ENCODE results near the gene IL13. TPM values are rescaled to one million over a fixed set of nuclear protein-coding genes. Genes with fewer than 3 reads are reported as not detected.

The IL13 gene
- total RNA-seq, 1 experiment from 2014 or later, result not detected

- H3K4me3 Mint-ChIP-seq, result no peak overlapping the region
- ATAC-seq (no peak), DNase-seq (ENCODE audit: low spot score) (no peak)
- H3K27me3 Mint-ChIP-seq (ENCODE audit: low read depth), result peaks cover 42% of the 10 kb centered on the region
- CTCF ChIA-PET, result interaction anchor here (0.8 to 1.6 kb wide), 3 partner anchors 19 to 165 kb away, joined by 3 to 4 read pairs (median 3); partner anchors contain the start of gene KIF3A
- H3K27ac Mint-ChIP-seq, result no peak overlapping the region
- POLR2A ChIA-PET, result no interaction called here
- H3K36me3 Mint-ChIP-seq, result no peaks in the 10 kb centered on the region
- H3K4me1 Mint-ChIP-seq, result peaks cover 12% of the 10 kb centered on the region
- no peaks in the 10 kb centered on the region for H3K9me3 Mint-ChIP-seq
- TF ChIP-seq ZNF138 (CRISPR knock-in tag; conservative IDR thresholded peaks at IDR 0.05) (no peak), GABPB1 (CRISPR knock-in tag; IDR thresholded peaks at IDR 0.05) (peak; percentile 65)
These were observed 669 bp downstream of the IL13 start for GRCh38 chr5:132658381-132659302.

- Mint-ChIP-seq H3K9me3 (no peaks in the 10 kb centered on the region), H3K4me1 (peaks cover 11% of the 10 kb centered on the region), H3K4me3 (no peak overlapping the region), H3K27ac (no peak overlapping the region), H3K27me3 (ENCODE audit: low read depth) (peaks cover 30% of the 10 kb centered on the region), H3K36me3 (no peaks in the 10 kb centered on the region)
- CTCF ChIA-PET, result interaction anchor here (1.0 kb wide), 1 partner anchor 160 kb away, joined by 3 read pairs; no protein-coding TSS in a partner anchor
- DNase-seq (ENCODE audit: low spot score), result no peak
- ATAC-seq, result no peak
- TF ChIP-seq, protein P1, sequence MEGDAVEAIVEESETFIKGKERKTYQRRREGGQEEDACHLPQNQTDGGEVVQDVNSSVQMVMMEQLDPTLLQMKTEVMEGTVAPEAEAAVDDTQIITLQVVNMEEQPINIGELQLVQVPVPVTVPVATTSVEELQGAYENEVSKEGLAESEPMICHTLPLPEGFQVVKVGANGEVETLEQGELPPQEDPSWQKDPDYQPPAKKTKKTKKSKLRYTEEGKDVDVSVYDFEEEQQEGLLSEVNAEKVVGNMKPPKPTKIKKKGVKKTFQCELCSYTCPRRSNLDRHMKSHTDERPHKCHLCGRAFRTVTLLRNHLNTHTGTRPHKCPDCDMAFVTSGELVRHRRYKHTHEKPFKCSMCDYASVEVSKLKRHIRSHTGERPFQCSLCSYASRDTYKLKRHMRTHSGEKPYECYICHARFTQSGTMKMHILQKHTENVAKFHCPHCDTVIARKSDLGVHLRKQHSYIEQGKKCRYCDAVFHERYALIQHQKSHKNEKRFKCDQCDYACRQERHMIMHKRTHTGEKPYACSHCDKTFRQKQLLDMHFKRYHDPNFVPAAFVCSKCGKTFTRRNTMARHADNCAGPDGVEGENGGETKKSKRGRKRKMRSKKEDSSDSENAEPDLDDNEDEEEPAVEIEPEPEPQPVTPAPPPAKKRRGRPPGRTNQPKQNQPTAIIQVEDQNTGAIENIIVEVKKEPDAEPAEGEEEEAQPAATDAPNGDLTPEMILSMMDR (IDR thresholded peaks at IDR 0.05), result no peak
- TF ChIP-seq, protein P2, sequence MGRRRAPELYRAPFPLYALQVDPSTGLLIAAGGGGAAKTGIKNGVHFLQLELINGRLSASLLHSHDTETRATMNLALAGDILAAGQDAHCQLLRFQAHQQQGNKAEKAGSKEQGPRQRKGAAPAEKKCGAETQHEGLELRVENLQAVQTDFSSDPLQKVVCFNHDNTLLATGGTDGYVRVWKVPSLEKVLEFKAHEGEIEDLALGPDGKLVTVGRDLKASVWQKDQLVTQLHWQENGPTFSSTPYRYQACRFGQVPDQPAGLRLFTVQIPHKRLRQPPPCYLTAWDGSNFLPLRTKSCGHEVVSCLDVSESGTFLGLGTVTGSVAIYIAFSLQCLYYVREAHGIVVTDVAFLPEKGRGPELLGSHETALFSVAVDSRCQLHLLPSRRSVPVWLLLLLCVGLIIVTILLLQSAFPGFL (CRISPR knock-in tag; IDR thresholded peaks at IDR 0.05; ENCODE audit: borderline replicate concordance), result no peak
- TF ChIP-seq NR3C1 (CRISPR knock-in tag; conservative IDR thresholded peaks at IDR 0.05; ENCODE audit: low read depth) (no peak), IRF2 (CRISPR knock-in tag; IDR thresholded peaks at IDR 0.05; ENCODE audit: borderline replicate concordance, low read depth) (no peak), MXD4 (CRISPR knock-in tag; IDR thresholded peaks at IDR 0.05; ENCODE audit: borderline replicate concordance) (no peak), NR1H2 (CRISPR knock-in tag; IDR thresholded peaks at IDR 0.05) (no peak), TP53 (CRISPR knock-in tag; IDR thresholded peaks at IDR 0.05) (no peak), GRHL2 (CRISPR knock-in tag; IDR thresholded peaks at IDR 0.05; ENCODE audit: insufficient replicate concordance, severe bottlenecking) (no peak), ZNF423 (CRISPR knock-in tag; IDR thresholded peaks at IDR 0.05) (no peak), MYBL2 (CRISPR knock-in tag; IDR thresholded peaks at IDR 0.05) (no peak), NFYB (CRISPR knock-in tag; conservative IDR thresholded peaks at IDR 0.05; ENCODE audit: low read depth) (no peak), ETV6 (CRISPR knock-in tag; IDR thresholded peaks at IDR 0.05) (no peak), ZNF416 (CRISPR knock-in tag; IDR thresholded peaks at IDR 0.05) (no peak), FOXP1 (CRISPR knock-in tag; IDR thresholded peaks at IDR 0.05; ENCODE audit: borderline replicate concordance) (no peak), RORB (CRISPR knock-in tag; IDR thresholded peaks at IDR 0.05) (no peak), EMX1 (CRISPR knock-in tag; IDR thresholded peaks at IDR 0.05) (no peak), E2F4 (CRISPR knock-in tag; IDR thresholded peaks at IDR 0.05; ENCODE audit: borderline replicate concordance, low read depth) (no peak)
- TF ChIP-seq, protein P3, sequence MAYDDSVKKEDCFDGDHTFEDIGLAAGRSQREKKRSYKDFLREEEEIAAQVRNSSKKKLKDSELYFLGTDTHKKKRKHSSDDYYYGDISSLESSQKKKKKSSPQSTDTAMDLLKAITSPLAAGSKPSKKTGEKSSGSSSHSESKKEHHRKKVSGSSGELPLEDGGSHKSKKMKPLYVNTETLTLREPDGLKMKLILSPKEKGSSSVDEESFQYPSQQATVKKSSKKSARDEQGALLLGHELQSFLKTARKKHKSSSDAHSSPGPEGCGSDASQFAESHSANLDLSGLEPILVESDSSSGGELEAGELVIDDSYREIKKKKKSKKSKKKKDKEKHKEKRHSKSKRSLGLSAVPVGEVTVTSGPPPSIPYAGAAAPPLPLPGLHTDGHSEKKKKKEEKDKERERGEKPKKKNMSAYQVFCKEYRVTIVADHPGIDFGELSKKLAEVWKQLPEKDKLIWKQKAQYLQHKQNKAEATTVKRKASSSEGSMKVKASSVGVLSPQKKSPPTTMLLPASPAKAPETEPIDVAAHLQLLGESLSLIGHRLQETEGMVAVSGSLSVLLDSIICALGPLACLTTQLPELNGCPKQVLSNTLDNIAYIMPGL (CRISPR knock-in tag; IDR thresholded peaks at IDR 0.05), result no peak
- TF ChIP-seq, protein P4, sequence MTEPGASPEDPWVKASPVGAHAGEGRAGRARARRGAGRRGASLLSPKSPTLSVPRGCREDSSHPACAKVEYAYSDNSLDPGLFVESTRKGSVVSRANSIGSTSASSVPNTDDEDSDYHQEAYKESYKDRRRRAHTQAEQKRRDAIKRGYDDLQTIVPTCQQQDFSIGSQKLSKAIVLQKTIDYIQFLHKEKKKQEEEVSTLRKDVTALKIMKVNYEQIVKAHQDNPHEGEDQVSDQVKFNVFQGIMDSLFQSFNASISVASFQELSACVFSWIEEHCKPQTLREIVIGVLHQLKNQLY (CRISPR knock-in tag; IDR thresholded peaks at IDR 0.05), result no peak
- POLR2A ChIA-PET, result no interaction called here
These were observed 1.9 kb downstream of the IL13 start for GRCh38 chr5:132659598-132660493.

Data from WTC11 (cell line).